BLaER1 (cell line): ENCODE results near the gene WDR36.

Experiments
- H3K27ac ChIP-seq: shearing (Covaris generic); formaldehyde crosslinking; 2 replicates; pipeline ENCODE4 v1.8.1; 2022
- H3K27me3 ChIP-seq: shearing (Covaris generic); formaldehyde crosslinking; 2 replicates; pipeline ENCODE4 v1.8.1; 2022
- H3K36me3 ChIP-seq: shearing (Covaris generic); formaldehyde crosslinking; 2 replicates; pipeline ENCODE4 v1.8.1; 2022
- H3K4me1 ChIP-seq: shearing (Covaris generic); formaldehyde crosslinking; 2 replicates; pipeline ENCODE4 v1.8.1; 2022
- H3K4me2 ChIP-seq: shearing (Covaris generic); formaldehyde crosslinking; 2 replicates; pipeline ENCODE4 v1.8.1; 2022
- H3K4me3 ChIP-seq: shearing (Covaris generic); formaldehyde crosslinking; 2 replicates; pipeline ENCODE4 v1.8.1; 2022
- H3K9ac ChIP-seq: shearing (Covaris generic); formaldehyde crosslinking; 2 replicates; pipeline ENCODE4 v1.8.1; 2022
- H3K9me3 ChIP-seq: shearing (Covaris generic); formaldehyde crosslinking; 2 replicates; pipeline ENCODE4 v1.8.1; 2022
- H4K20me1 ChIP-seq: shearing (Covaris generic); formaldehyde crosslinking; 2 replicates; pipeline ENCODE4 v1.8.1; 2022
- Cebpa-rat ChIP-seq: shearing (Covaris generic); IDR thresholded peaks from 2 replicates; pipeline ENCODE4 v1.8.1; 2022

The WDR36 gene

GRCh38 chr5:111170279-111170678 is 78.1 kb downstream of the WDR36 start:
- H3K4me1 ChIP-seq, result 0 out of 2 replicates have a peak, but pooled peaks cover 5% of the 10 kb centered on the region
- no peak overlapping the region for H3K4me2 ChIP-seq
- no peaks in the 10 kb centered on the region for H3K27me3 ChIP-seq
- no peak overlapping the region for H3K9ac ChIP-seq
- no peaks in the 10 kb centered on the region for H4K20me1 ChIP-seq
- H3K4me3 ChIP-seq, result no peak overlapping the region
- H3K36me3 ChIP-seq, result no peaks in the 10 kb centered on the region
- H3K27ac ChIP-seq, result no peak overlapping the region
- no peak for TF ChIP-seq Cebpa-rat
- no peaks in the 10 kb centered on the region for H3K9me3 ChIP-seq

- Histone ChIP-seq H3K9ac (no peak overlapping the region), H3K4me1 (0 out of 2 replicates have a peak, but pooled peaks cover 5% of the 10 kb centered on the region), H3K36me3 (no peaks in the 10 kb centered on the region), H3K4me3 (no peak overlapping the region), H3K27me3 (no peaks in the 10 kb centered on the region), H3K9me3 (no peaks in the 10 kb centered on the region), H3K4me2 (no peak overlapping the region), H4K20me1 (no peaks in the 10 kb centered on the region), H3K27ac (no peak overlapping the region)
- TF ChIP-seq Cebpa-rat, result no peak
Measured at GRCh38 chr5:111172504-111172903, 80.4 kb downstream of the WDR36 start.

DNA sequence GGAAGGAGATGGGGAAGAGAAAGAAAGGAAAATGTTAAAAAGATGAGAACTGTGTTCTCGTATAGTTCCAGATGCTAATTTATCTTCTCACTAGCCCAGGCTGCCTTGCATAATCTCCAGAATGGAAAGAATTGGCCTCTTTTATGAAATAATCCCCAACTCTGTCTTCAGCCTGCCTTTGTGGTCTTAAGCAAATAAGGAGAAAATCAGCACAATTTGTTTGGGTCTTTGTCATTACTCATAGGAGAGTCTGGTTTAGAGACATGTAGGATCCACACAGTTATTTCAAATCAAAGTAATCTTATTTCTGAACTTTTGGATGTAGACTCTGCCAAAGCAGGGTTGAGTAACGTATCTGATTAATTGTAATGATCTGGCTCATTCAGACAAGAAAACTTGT is 81.3 kb downstream of the WDR36 start:
- no peak for TF ChIP-seq Cebpa-rat
- no peaks in the 10 kb centered on the region for H3K27me3 ChIP-seq
- H3K27ac ChIP-seq, result no peak overlapping the region
- H4K20me1 ChIP-seq, result no peaks in the 10 kb centered on the region
- no peak overlapping the region for H3K4me2 ChIP-seq
- H3K9ac ChIP-seq, result no peak overlapping the region
- 0 out of 2 replicates have a peak, but pooled peaks cover 5% of the 10 kb centered on the region for H3K4me1 ChIP-seq
- H3K36me3 ChIP-seq, result no peaks in the 10 kb centered on the region
- no peak overlapping the region for H3K4me3 ChIP-seq
- H3K9me3 ChIP-seq, result no peaks in the 10 kb centered on the region
